ENCODE results near the gene ATP6V1G1.

ATP6V1G1 gene

DNA sequence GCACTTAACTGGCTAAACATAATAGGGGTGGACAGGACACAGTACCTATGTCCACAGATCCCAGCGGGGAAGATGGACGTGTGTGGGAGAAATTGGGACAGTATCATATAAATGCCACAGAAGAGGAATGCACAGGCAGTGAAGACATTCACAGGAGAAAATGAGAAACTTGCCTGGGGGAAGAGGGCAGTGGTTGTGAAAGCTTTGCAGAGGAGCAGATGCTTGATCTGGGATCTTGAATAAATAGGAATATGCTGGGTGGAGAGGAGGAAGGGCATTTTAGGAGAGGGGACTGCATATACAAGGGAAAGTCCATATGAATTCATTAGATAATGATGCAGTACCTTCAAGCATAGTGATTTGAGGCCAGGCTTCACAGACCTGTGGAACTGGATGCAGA, 37.1 kb downstream of the ATP6V1G1 start:
- H4K91ac ChIP-seq (ENCODE audit: low read depth, low read length), result no peak overlapping the region
- no peak overlapping the region for H4K12ac ChIP-seq (ENCODE audit: low read depth, low read length)
- no peak overlapping the region for H4K8ac ChIP-seq (ENCODE audit: low read depth, low read length)
- no peak overlapping the region for H3K9ac ChIP-seq (ENCODE audit: low read length)
- no peak overlapping the region for H2BK5ac ChIP-seq (ENCODE audit: low read depth, low read length, poor library complexity)
- H3K4me1 ChIP-seq (ENCODE audit: control insufficient read depth in 1 of 2, insufficient read depth in 2 of 2, low read length in 2 of 2), result peaks cover 0 to 8% of the 10 kb centered on the region in 2 experiments
- peaks cover 7 to 11% of the 10 kb centered on the region in 2 experiments for H3K36me3 ChIP-seq (ENCODE audit: control insufficient read depth in 1 of 2, insufficient read depth in 2 of 2, low read length in 2 of 2)
- no CpG with 5 or more reads among the region's 2 CpGs for WGBS (ENCODE audit: extremely low coverage, insufficient coverage, insufficient read length)
- no peak overlapping the region for H3K4me2 ChIP-seq (ENCODE audit: low read length)
- no peak overlapping the region for H2BK12ac ChIP-seq (ENCODE audit: low read length)
- H2AFZ ChIP-seq (ENCODE audit: insufficient read depth, low read length, poor library complexity), result no peak overlapping the region
- H3K18ac ChIP-seq (ENCODE audit: low read length), result no peak overlapping the region
- H3K23ac ChIP-seq (ENCODE audit: low read length), result no peak overlapping the region
- H3K79me1 ChIP-seq (ENCODE audit: low read length), result no peaks in the 10 kb centered on the region
- no peak overlapping the region for H3K14ac ChIP-seq (ENCODE audit: low read length)
- peaks cover 2% of the 10 kb centered on the region for H3K79me2 ChIP-seq (ENCODE audit: control insufficient read depth, insufficient read depth, low read length, poor library complexity)
- no peaks in the 10 kb centered on the region for H3K27me3 ChIP-seq (ENCODE audit: insufficient read depth, low read length)
- DNase-seq, result peak; percentile 68 to 84
- H3K9me3 ChIP-seq (ENCODE audit: insufficient read depth, low read depth, low read length), result peaks cover 1% of the 10 kb centered on the region
- H2AK5ac ChIP-seq (ENCODE audit: low read length), result no peak overlapping the region
- no peak overlapping the region for H3K27ac ChIP-seq (ENCODE audit: low read depth, low read length)
- no peak overlapping the region for H2BK120ac ChIP-seq (ENCODE audit: insufficient read depth, low read length, poor library complexity)
- H3K4me3 ChIP-seq (ENCODE audit: low read depth, low read length), result no peak overlapping the region
- H3K4ac ChIP-seq (ENCODE audit: low read depth, low read length), result no peak overlapping the region

- no peak overlapping the region for H3K4me2 ChIP-seq (ENCODE audit: low read length)
- H3K27ac ChIP-seq (ENCODE audit: low read depth, low read length), result no peak overlapping the region
- H3K79me2 ChIP-seq (ENCODE audit: control insufficient read depth, insufficient read depth, low read length, poor library complexity), result peaks cover 2% of the 10 kb centered on the region
- no peaks in the 10 kb centered on the region for H3K27me3 ChIP-seq (ENCODE audit: insufficient read depth, low read length)
- no peak overlapping the region for H3K9ac ChIP-seq (ENCODE audit: low read length)
- no peak overlapping the region for H2BK120ac ChIP-seq (ENCODE audit: insufficient read depth, low read length, poor library complexity)
- DNase-seq, result no peak
- H3K4me1 ChIP-seq (ENCODE audit: control insufficient read depth in 1 of 2, insufficient read depth in 2 of 2, low read length in 2 of 2), result peaks cover 0 to 8% of the 10 kb centered on the region in 2 experiments
- peaks cover 11 to 13% of the 10 kb centered on the region in 2 experiments for H3K36me3 ChIP-seq (ENCODE audit: control insufficient read depth in 1 of 2, insufficient read depth in 2 of 2, low read length in 2 of 2)
- no peak overlapping the region for H4K12ac ChIP-seq (ENCODE audit: low read depth, low read length)
- no peak overlapping the region for H2BK12ac ChIP-seq (ENCODE audit: low read length)
- H3K4me3 ChIP-seq (ENCODE audit: low read depth, low read length), result no peak overlapping the region
- no peak overlapping the region for H2AFZ ChIP-seq (ENCODE audit: insufficient read depth, low read length, poor library complexity)
- H3K14ac ChIP-seq (ENCODE audit: low read length), result no peak overlapping the region
- WGBS (ENCODE audit: extremely low coverage, insufficient coverage, insufficient read length), result no CpG with 5 or more reads among the region's 4 CpGs
- H4K8ac ChIP-seq (ENCODE audit: low read depth, low read length), result no peak overlapping the region
- no peaks in the 10 kb centered on the region for H3K79me1 ChIP-seq (ENCODE audit: low read length)
- H2AK5ac ChIP-seq (ENCODE audit: low read length), result no peak overlapping the region
- H3K9me3 ChIP-seq (ENCODE audit: insufficient read depth, low read depth, low read length), result peaks cover 1% of the 10 kb centered on the region
- no peak overlapping the region for H3K4ac ChIP-seq (ENCODE audit: low read depth, low read length)
- H4K91ac ChIP-seq (ENCODE audit: low read depth, low read length), result no peak overlapping the region
- H3K18ac ChIP-seq (ENCODE audit: low read length), result no peak overlapping the region
- no peak overlapping the region for H2BK5ac ChIP-seq (ENCODE audit: low read depth, low read length, poor library complexity)
- H3K23ac ChIP-seq (ENCODE audit: low read length), result no peak overlapping the region
These were observed 38.9 kb downstream of the ATP6V1G1 start for GRCh38 chr9:114626415-114627020.

DNA sequence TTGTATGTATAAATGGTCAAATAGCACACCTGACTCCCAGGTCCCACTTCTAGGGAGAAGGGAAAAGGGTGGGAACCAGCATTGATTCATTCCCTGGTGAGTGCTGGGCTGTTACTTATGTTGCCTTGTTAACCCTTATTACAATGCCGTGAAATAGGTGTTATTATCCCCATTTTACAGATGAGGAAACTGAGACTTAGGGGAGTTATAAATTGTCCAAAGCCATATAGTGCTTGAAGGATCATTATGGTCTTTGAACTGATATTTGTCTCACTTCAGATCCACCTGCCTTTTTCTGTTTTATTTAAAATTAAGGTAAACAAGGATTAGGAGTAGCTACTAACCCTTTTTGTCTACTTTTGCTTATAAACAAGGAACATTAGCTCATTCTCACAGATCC, 40.0 kb downstream of the ATP6V1G1 start:
- H3K79me2 ChIP-seq (ENCODE audit: control insufficient read depth, insufficient read depth, low read length, poor library complexity), result peaks cover 2% of the 10 kb centered on the region
- no peak overlapping the region for H3K4me3 ChIP-seq (ENCODE audit: low read depth, low read length)
- no peak overlapping the region for H2AFZ ChIP-seq (ENCODE audit: insufficient read depth, low read length, poor library complexity)
- peaks cover 1% of the 10 kb centered on the region for H3K9me3 ChIP-seq (ENCODE audit: insufficient read depth, low read depth, low read length)
- H2BK12ac ChIP-seq (ENCODE audit: low read length), result no peak overlapping the region
- no peak overlapping the region for H3K4ac ChIP-seq (ENCODE audit: low read depth, low read length)
- no peak overlapping the region for H3K14ac ChIP-seq (ENCODE audit: low read length)
- H2AK5ac ChIP-seq (ENCODE audit: low read length), result no peak overlapping the region
- H4K8ac ChIP-seq (ENCODE audit: low read depth, low read length), result no peak overlapping the region
- no peak overlapping the region for H3K23ac ChIP-seq (ENCODE audit: low read length)
- peaks cover 0 to 2% of the 10 kb centered on the region in 2 experiments for H3K4me1 ChIP-seq (ENCODE audit: control insufficient read depth in 1 of 2, insufficient read depth in 2 of 2, low read length in 2 of 2)
- peaks cover 11 to 13% of the 10 kb centered on the region in 2 experiments for H3K36me3 ChIP-seq (ENCODE audit: control insufficient read depth in 1 of 2, insufficient read depth in 2 of 2, low read length in 2 of 2)
- H4K91ac ChIP-seq (ENCODE audit: low read depth, low read length), result no peak overlapping the region
- no peak for DNase-seq
- no peak overlapping the region for H3K18ac ChIP-seq (ENCODE audit: low read length)
- no peaks in the 10 kb centered on the region for H3K27me3 ChIP-seq (ENCODE audit: insufficient read depth, low read length)
- no peak overlapping the region for H4K12ac ChIP-seq (ENCODE audit: low read depth, low read length)
- no peak overlapping the region for H2BK120ac ChIP-seq (ENCODE audit: insufficient read depth, low read length, poor library complexity)
- no peak overlapping the region for H3K27ac ChIP-seq (ENCODE audit: low read depth, low read length)
- no peak overlapping the region for H2BK5ac ChIP-seq (ENCODE audit: low read depth, low read length, poor library complexity)
- H3K4me2 ChIP-seq (ENCODE audit: low read length), result no peak overlapping the region
- no CpG with 5 or more reads among the region's 1 CpG for WGBS (ENCODE audit: extremely low coverage, insufficient coverage, insufficient read length)
- no peak overlapping the region for H3K9ac ChIP-seq (ENCODE audit: low read length)
- H3K79me1 ChIP-seq (ENCODE audit: low read length), result no peaks in the 10 kb centered on the region

DNA sequence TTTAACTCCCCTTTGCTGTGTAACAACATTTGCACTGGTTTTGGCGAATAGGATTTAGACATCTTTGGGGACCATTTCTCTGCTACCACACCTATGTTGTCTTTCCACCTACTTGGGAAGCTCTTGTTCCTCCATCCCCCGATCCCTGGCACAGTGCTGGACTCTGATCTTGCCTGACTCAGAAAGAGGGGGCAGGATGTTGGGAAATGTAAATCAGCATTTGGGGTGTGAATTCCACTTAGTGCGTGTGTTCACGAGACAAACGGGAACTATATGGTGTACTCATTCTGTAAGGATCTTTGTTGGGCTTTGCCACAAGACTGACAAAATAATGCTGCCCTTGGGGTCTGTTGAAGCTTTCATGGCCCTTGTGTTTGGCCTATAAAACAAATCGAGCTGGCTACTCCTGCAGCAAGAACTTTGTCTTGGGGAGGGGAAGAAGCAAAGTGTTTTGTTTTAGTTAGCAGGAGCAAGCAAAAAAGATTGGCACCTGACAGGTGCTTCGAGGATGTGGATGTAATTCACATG, 42.1 kb downstream of the ATP6V1G1 start:
- peaks cover 20 to 26% of the 10 kb centered on the region in 2 experiments for H3K36me3 ChIP-seq (ENCODE audit: control insufficient read depth in 1 of 2, insufficient read depth in 2 of 2, low read length in 2 of 2)
- no peak overlapping the region for H3K4ac ChIP-seq (ENCODE audit: low read depth, low read length)
- no CpG with 5 or more reads among the region's 7 CpGs for WGBS (ENCODE audit: extremely low coverage, insufficient coverage, insufficient read length)
- peaks cover 1% of the 10 kb centered on the region for H3K9me3 ChIP-seq (ENCODE audit: insufficient read depth, low read depth, low read length)
- no peak overlapping the region for H2BK120ac ChIP-seq (ENCODE audit: insufficient read depth, low read length, poor library complexity)
- no peaks in the 10 kb centered on the region for H3K79me1 ChIP-seq (ENCODE audit: low read length)
- DNase-seq, result no peak
- no peak overlapping the region for H4K12ac ChIP-seq (ENCODE audit: low read depth, low read length)
- H3K4me1 ChIP-seq (ENCODE audit: control insufficient read depth in 1 of 2, insufficient read depth in 2 of 2, low read length in 2 of 2), result no peaks in the 10 kb centered on the region
- no peak overlapping the region for H3K27ac ChIP-seq (ENCODE audit: low read depth, low read length)
- H2BK12ac ChIP-seq (ENCODE audit: low read length), result no peak overlapping the region
- H3K18ac ChIP-seq (ENCODE audit: low read length), result no peak overlapping the region
- no peaks in the 10 kb centered on the region for H3K27me3 ChIP-seq (ENCODE audit: insufficient read depth, low read length)
- H3K4me2 ChIP-seq (ENCODE audit: low read length), result no peak overlapping the region
- no peak overlapping the region for H3K9ac ChIP-seq (ENCODE audit: low read length)
- H2AFZ ChIP-seq (ENCODE audit: insufficient read depth, low read length, poor library complexity), result no peak overlapping the region
- no peak overlapping the region for H3K23ac ChIP-seq (ENCODE audit: low read length)
- no peak overlapping the region for H4K91ac ChIP-seq (ENCODE audit: low read depth, low read length)
- no peak overlapping the region for H4K8ac ChIP-seq (ENCODE audit: low read depth, low read length)
- no peak overlapping the region for H3K4me3 ChIP-seq (ENCODE audit: low read depth, low read length)
- H2AK5ac ChIP-seq (ENCODE audit: low read length), result no peak overlapping the region
- no peak overlapping the region for H3K14ac ChIP-seq (ENCODE audit: low read length)
- H2BK5ac ChIP-seq (ENCODE audit: low read depth, low read length, poor library complexity), result no peak overlapping the region
- H3K79me2 ChIP-seq (ENCODE audit: control insufficient read depth, insufficient read depth, low read length, poor library complexity), result peaks cover 2% of the 10 kb centered on the region

All from trophoblast cell (in vitro differentiated cells and primary cell).